Ishikawa (cell line): ENCODE measurements around the gene TMPRSS15.

Experiments
- CEBPB ChIP-seq: IDR thresholded peaks from 2 replicates; pipeline ENCODE4 v1.6.1; 2012
- CREB1 ChIP-seq: IDR thresholded peaks from 2 replicates; pipeline ENCODE4 v1.6.1; 2012; ENCODE audit warnings: low read depth
- EGR1 ChIP-seq: IDR thresholded peaks from 2 replicates; pipeline ENCODE4 v1.6.1; 2012
- EP300 ChIP-seq: IDR thresholded peaks from 2 replicates; pipeline ENCODE4 v1.6.1; 2012; ENCODE audit warnings: borderline replicate concordance
- FOXM1 ChIP-seq: IDR thresholded peaks from 2 replicates; pipeline ENCODE4 v1.6.1; 2012; ENCODE audit warnings: low read depth, borderline replicate concordance
- MAX ChIP-seq: IDR thresholded peaks from 2 replicates; pipeline ENCODE4 v1.6.1; 2012
- NFIC ChIP-seq: IDR thresholded peaks from 2 replicates; pipeline ENCODE4 v1.6.1; 2012
- RAD21 ChIP-seq: IDR thresholded peaks from 2 replicates; pipeline ENCODE4 v1.6.1; 2012; ENCODE audit warnings: low read depth
- REST ChIP-seq: IDR thresholded peaks from 2 replicates; pipeline ENCODE4 v1.6.1; 2012; ENCODE audit warnings: low read depth, mild to moderate bottlenecking
- TAF1 ChIP-seq: IDR thresholded peaks from 2 replicates; pipeline ENCODE4 v1.6.1; 2012; ENCODE audit warnings: low read depth, mild to moderate bottlenecking
- TCF12 ChIP-seq: IDR thresholded peaks from 2 replicates; pipeline ENCODE4 v1.6.1; 2012; ENCODE audit warnings: low read depth
- TEAD4 ChIP-seq: IDR thresholded peaks from 2 replicates; pipeline ENCODE4 v1.6.1; 2012
- USF1 ChIP-seq: IDR thresholded peaks from 2 replicates; pipeline ENCODE4 v1.6.1; 2012
- YY1 ChIP-seq: IDR thresholded peaks from 2 replicates; pipeline ENCODE4 v1.6.1; 2012; ENCODE audit warnings: low read depth
- ZBTB7A ChIP-seq: IDR thresholded peaks from 2 replicates; pipeline ENCODE4 v1.6.1; 2012; ENCODE audit warnings: low read depth

TMPRSS15 gene

GRCh38 chr21:18430341-18430740, 26.8 kb upstream of the TMPRSS15 start:
- TF ChIP-seq TEAD4 (no peak), FOXM1 (no peak), RAD21 (no peak), YY1 (no peak), NFIC (no peak), CEBPB (no peak), ZBTB7A (no peak), REST (no peak), TAF1 (no peak), TCF12 (no peak), EP300 (no peak), USF1 (no peak), EGR1 (no peak), CREB1 (no peak), MAX (no peak)

GRCh38 chr21:18424276-18424675, 20.7 kb upstream of the TMPRSS15 start:
- TF ChIP-seq YY1 (no peak), CREB1 (no peak), EGR1 (no peak), EP300 (no peak), TEAD4 (no peak), TCF12 (no peak), TAF1 (no peak), CEBPB (no peak), FOXM1 (no peak), ZBTB7A (no peak)

- TF ChIP-seq USF1: no peak
These were observed 13.7 kb upstream of the TMPRSS15 start for GRCh38 chr21:18417141-18417790.

- TF ChIP-seq NFIC (no peak), EGR1 (no peak), CREB1 (no peak), MAX (no peak), ZBTB7A (no peak), TCF12 (no peak)
These were observed 8.0 kb upstream of the TMPRSS15 start for GRCh38 chr21:18411565-18411964.

- TF ChIP-seq TAF1 (no peak), REST (no peak), RAD21 (no peak), NFIC (no peak), USF1 (no peak), CREB1 (no peak), ZBTB7A (no peak), MAX (no peak)
These were observed 6.0 kb upstream of the TMPRSS15 start for GRCh38 chr21:18409579-18409978.

- TF ChIP-seq TCF12: no peak
- no peak for TF ChIP-seq TEAD4
- no peak for TF ChIP-seq CREB1
- TF ChIP-seq TAF1: no peak
- TF ChIP-seq USF1: no peak
- no peak for TF ChIP-seq EGR1
- no peak for TF ChIP-seq ZBTB7A
- TF ChIP-seq EP300: no peak
- TF ChIP-seq NFIC: no peak
- TF ChIP-seq YY1: no peak
- no peak for TF ChIP-seq REST
- no peak for TF ChIP-seq MAX
- TF ChIP-seq CEBPB: no peak
- no peak for TF ChIP-seq RAD21
- no peak for TF ChIP-seq FOXM1
These were observed 4.7 kb downstream of the TMPRSS15 start for GRCh38 chr21:18398843-18399242.
